ENCODE results near the gene ZNF662. TPM values are rescaled to one million over a fixed set of nuclear protein-coding genes. Genes with fewer than 3 reads are reported as not detected.

Gene ZNF662
- polyA plus RNA-seq, 1 donor, result 23.4 TPM

DNA sequence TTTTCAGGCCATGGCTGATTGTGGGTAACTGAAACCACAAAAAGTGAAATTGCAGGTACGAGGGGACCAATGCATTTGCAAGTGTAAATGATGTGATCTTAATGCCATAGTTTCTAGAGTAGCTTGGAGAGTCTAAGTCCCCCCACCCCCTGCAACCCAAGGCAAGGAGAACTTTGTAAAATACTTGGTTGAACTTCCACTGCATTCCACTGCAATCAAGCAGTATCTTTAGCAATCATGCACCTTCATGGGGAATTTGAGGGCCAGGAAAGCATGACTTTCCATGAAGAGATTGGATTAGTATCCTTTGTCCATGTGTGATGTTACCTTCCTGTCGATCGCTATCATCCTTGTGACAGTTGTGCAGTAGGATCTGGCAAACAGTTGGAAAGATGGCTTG lies 18.9 kb upstream of the ZNF662 start:
- no CpG with 5 or more reads among the region's 3 CpGs for WGBS (ENCODE audit: insufficient coverage, low lambda C conversion rate)
- Histone ChIP-seq H3K27ac (ENCODE audit: low read length) (no peak overlapping the region), H3K9me3 (ENCODE audit: control insufficient read depth, low read depth, low read length) (no peaks in the 10 kb centered on the region), H3K36me3 (ENCODE audit: control insufficient read depth, insufficient read depth, low read length) (no peaks in the 10 kb centered on the region), H3K4me3 (ENCODE audit: low read length) (no peak overlapping the region), H3K4me1 (ENCODE audit: control insufficient read depth, insufficient read depth, low read length) (peaks cover 3% of the 10 kb centered on the region), H3K27me3 (ENCODE audit: control insufficient read depth, insufficient read depth, low read length) (no peaks in the 10 kb centered on the region)
- DNase-seq, result no peak

DNA sequence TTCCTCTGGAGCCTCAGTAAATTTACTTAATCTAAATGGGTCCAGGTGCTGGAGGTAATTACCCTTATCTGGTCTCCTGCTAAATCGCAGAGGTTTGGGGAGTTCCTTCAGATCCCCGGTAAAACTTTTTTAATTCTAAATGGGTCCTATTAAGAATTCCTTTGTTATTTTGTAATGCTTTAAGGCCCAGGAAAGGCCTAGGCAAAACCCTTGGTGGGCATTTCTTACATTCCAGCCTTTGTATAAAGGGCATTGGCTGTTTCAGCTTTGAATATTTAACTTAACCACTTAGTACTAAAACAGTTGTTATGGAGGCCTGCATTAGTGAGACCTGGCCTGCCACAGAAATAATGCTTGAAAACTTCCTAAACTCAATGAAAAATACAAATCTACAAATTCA lies 14.9 kb upstream of the ZNF662 start:
- Histone ChIP-seq H3K27me3 (ENCODE audit: control insufficient read depth, insufficient read depth, low read length) (no peaks in the 10 kb centered on the region), H3K9me3 (ENCODE audit: control insufficient read depth, low read depth, low read length) (no peaks in the 10 kb centered on the region), H3K27ac (ENCODE audit: low read length) (no peak overlapping the region), H3K4me1 (ENCODE audit: control insufficient read depth, insufficient read depth, low read length) (peaks cover 5% of the 10 kb centered on the region), H3K36me3 (ENCODE audit: control insufficient read depth, insufficient read depth, low read length) (no peaks in the 10 kb centered on the region), H3K4me3 (ENCODE audit: low read length) (no peak overlapping the region)
- no peak for DNase-seq
- no CpG with 5 or more reads among the region's 2 CpGs for WGBS (ENCODE audit: insufficient coverage, low lambda C conversion rate)

DNA sequence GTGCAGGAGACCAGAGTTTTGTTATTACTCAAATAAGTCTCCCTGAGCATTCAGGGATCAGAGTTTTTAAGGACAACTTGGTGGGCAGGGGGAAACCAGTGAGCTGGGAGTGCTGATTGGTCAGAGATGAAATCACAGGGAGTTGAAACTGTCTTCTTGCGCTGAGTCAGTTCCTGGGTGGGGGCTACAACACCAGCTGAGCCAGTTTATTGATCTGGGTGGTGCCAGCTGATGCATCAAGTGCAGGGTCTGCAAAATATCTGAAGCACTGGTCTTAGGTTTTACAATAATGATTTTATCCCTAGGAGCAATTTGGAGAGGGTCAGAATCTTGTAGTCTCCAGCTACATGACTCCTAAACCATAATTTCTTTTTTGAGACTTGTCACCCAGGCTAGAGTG lies 13.8 kb upstream of the ZNF662 start:
- no peak overlapping the region for H3K27ac ChIP-seq (ENCODE audit: low read length)
- no peaks in the 10 kb centered on the region for H3K9me3 ChIP-seq (ENCODE audit: control insufficient read depth, low read depth, low read length)
- no peak overlapping the region for H3K4me3 ChIP-seq (ENCODE audit: low read length)
- DNase-seq, result no peak
- H3K36me3 ChIP-seq (ENCODE audit: control insufficient read depth, insufficient read depth, low read length), result no peaks in the 10 kb centered on the region
- no CpG with 5 or more reads among the region's 1 CpG for WGBS (ENCODE audit: insufficient coverage, low lambda C conversion rate)
- no peaks in the 10 kb centered on the region for H3K27me3 ChIP-seq (ENCODE audit: control insufficient read depth, insufficient read depth, low read length)
- H3K4me1 ChIP-seq (ENCODE audit: control insufficient read depth, insufficient read depth, low read length), result peaks cover 5% of the 10 kb centered on the region

DNA sequence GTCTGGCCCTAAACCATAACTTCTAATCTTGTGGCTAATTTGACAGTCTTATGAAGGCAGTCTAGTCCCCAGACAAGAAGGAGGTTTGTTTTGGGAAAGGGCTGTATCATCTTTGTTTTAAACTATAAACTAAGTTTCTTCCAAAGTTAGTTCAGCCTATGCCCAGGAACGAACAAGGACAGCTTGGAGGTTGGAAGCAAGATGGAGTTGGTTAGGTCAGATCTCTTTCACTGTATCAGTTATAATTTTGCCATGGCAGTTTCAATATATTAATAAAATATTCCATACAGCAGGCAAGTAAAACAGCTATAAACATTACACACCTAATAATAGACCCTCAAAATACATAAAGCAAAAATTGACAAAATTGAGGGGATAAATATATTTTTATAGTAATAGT lies 13.1 kb upstream of the ZNF662 start:
- WGBS (ENCODE audit: insufficient coverage, low lambda C conversion rate), result no CpG with 5 or more reads among the region's 1 CpG
- no peaks in the 10 kb centered on the region for H3K9me3 ChIP-seq (ENCODE audit: control insufficient read depth, low read depth, low read length)
- H3K4me1 ChIP-seq (ENCODE audit: control insufficient read depth, insufficient read depth, low read length), result peaks cover 5% of the 10 kb centered on the region
- H3K4me3 ChIP-seq (ENCODE audit: low read length), result no peak overlapping the region
- no peaks in the 10 kb centered on the region for H3K27me3 ChIP-seq (ENCODE audit: control insufficient read depth, insufficient read depth, low read length)
- no peaks in the 10 kb centered on the region for H3K36me3 ChIP-seq (ENCODE audit: control insufficient read depth, insufficient read depth, low read length)
- no peak for DNase-seq
- no peak overlapping the region for H3K27ac ChIP-seq (ENCODE audit: low read length)

DNA sequence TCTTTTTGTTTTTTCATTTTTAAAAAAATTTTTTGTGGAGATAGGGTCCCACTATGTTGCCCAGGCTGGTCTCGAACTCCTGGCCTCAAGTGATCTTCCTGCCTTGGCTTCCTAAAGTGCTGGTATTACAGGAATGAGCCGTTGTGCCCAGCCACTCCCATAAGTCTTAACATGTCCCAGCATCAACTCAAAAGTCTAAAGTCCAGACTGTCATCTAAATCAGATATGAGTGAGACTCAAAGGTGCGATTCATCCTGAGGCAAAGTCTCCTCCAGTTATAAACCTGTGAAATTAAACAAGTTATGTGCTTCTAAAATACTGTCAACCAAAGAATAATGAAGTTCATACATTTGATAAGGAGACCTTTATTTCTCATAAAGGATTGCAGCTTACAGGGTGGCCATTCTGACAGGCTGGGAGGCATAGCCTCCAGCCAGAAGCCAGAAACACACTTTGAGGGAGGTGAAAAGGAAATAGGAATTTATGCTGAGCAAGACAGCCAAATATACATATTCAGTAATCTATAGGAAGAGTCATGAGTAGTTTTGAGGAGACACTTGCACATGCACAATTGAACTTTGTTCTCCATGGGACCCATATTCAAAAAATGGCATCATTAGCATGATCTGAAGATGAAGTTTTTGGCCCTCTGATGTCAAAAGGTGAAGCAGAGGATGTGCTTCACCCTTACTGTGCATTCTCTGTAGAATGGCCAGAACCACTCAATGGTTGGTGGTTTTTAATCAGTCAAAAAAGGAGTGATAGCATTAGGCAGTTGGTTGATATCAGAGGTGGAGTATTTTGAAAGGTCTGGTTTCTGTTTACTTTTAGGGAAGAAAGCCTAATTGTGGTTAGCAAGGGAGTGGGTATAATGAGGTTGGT lies 11.0 kb upstream of the ZNF662 start:
- peak overlapping the region; percentile 37 for H3K27ac ChIP-seq (ENCODE audit: low read length)
- no peaks in the 10 kb centered on the region for H3K27me3 ChIP-seq (ENCODE audit: control insufficient read depth, insufficient read depth, low read length)
- H3K36me3 ChIP-seq (ENCODE audit: control insufficient read depth, insufficient read depth, low read length), result no peaks in the 10 kb centered on the region
- H3K9me3 ChIP-seq (ENCODE audit: control insufficient read depth, low read depth, low read length), result no peaks in the 10 kb centered on the region
- H3K4me1 ChIP-seq (ENCODE audit: control insufficient read depth, insufficient read depth, low read length), result peaks cover 5% of the 10 kb centered on the region
- no CpG with 5 or more reads among the region's 3 CpGs for WGBS (ENCODE audit: insufficient coverage, low lambda C conversion rate)
- H3K4me3 ChIP-seq (ENCODE audit: low read length), result no peak overlapping the region
- DNase-seq, result peak; percentile 58 to 63

DNA sequence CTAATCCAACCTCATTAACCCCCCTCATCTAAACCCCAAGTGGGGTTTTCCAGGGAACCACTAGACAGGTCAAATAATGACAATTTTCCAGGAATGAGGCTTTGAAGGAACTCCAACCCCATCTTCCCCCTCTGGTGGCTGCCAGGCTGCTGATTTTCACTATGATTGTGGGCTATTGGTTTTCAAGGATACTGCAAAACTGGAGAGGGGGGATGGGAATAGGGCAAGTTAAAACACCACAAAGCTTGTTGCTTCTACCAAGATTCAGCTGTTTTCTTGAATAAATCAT lies 10.4 kb upstream of the ZNF662 start:
- Histone ChIP-seq H3K27ac (ENCODE audit: low read length) (peak overlapping the region; percentile 37), H3K4me3 (ENCODE audit: low read length) (no peak overlapping the region), H3K27me3 (ENCODE audit: control insufficient read depth, insufficient read depth, low read length) (no peaks in the 10 kb centered on the region), H3K9me3 (ENCODE audit: control insufficient read depth, low read depth, low read length) (no peaks in the 10 kb centered on the region), H3K36me3 (ENCODE audit: control insufficient read depth, insufficient read depth, low read length) (no peaks in the 10 kb centered on the region), H3K4me1 (ENCODE audit: control insufficient read depth, insufficient read depth, low read length) (peaks cover 5% of the 10 kb centered on the region)
- no peak for DNase-seq

DNA sequence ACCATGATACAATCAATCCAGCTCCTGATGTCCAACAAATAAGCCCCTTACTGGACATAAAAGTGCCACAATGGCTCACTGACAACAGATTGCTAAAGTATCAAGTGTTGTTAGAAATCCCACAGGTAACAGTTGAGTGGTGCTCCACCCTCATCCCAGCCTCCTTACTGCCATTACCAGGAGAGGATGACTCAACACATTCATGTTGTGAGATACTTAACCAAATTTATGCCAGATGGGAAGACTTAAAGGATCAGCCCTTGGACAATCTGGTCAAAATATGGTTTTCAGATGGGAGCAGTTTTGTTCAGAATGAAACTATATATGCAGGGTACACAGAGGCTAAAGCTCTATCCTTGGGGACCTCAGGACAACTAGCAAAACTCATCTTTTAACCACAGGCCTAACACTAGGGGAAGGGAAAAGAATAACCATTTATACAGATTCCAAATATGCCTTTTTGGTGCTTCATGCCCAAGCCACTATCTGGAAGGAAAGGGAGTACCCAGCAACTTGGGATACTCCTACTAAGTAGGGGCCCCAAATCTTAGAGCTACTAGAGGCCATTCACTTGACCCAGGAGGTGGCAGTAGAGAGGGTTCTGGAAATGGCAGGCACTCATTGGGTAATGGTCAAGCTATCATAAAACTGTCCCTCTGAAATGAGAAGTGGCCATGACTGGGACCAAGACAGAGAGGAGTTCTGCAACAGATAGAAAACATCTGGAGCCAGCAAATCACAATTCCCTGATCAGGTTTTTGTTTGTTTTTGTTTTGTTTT lies 6.9 kb upstream of the ZNF662 start:
- Histone ChIP-seq H3K4me3 (ENCODE audit: low read length) (no peak overlapping the region), H3K9me3 (ENCODE audit: control insufficient read depth, low read depth, low read length) (peaks cover 3% of the 10 kb centered on the region), H3K4me1 (ENCODE audit: control insufficient read depth, insufficient read depth, low read length) (peaks cover 3% of the 10 kb centered on the region), H3K27ac (ENCODE audit: low read length) (no peak overlapping the region), H3K36me3 (ENCODE audit: control insufficient read depth, insufficient read depth, low read length) (no peaks in the 10 kb centered on the region), H3K27me3 (ENCODE audit: control insufficient read depth, insufficient read depth, low read length) (no peaks in the 10 kb centered on the region)
- no peak for DNase-seq

DNA sequence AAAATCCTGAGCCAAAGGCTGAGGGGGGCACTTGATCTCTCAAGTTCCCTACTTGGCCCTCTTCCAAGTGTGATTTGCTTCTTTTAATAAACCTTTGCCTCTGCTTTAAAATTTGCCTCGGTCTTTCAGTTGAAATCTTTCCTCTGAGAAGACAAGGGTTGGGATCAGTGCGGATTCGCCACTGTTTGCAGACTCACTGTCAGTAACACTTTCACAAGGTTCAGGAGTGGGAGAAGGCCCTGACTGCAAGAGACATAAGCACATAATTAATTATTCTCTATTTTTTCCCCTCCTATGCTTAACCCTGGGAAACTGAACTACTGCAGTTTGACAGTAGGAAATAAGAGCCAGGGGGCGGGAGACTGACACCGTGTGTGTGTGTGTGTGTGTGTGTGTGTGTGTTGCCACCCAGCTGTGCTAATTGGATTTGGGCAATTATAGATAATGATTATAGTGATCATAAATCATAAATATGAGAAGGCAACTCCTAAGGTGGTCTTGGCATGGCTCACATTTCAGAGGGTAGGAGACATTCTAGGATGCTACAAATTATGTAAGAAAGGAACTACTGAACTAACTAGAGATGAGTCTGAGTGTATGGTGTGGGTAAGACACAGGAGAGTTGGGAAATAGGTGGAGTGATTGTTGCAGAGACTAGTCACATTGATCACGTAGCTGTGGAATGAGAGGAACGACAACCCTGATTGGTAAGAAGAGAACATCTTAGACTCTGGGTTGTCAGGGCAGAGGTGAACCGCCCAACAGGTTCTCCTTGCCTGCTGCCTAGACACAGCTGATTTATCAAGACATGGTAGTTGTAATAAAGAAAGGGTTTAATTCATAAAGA lies 5.5 kb upstream of the ZNF662 start:
- H3K4me3 ChIP-seq (ENCODE audit: low read length), result no peak overlapping the region
- H3K27ac ChIP-seq (ENCODE audit: low read length), result no peak overlapping the region
- H3K4me1 ChIP-seq (ENCODE audit: control insufficient read depth, insufficient read depth, low read length), result no peaks in the 10 kb centered on the region
- no peaks in the 10 kb centered on the region for H3K36me3 ChIP-seq (ENCODE audit: control insufficient read depth, insufficient read depth, low read length)
- 92% methylated on average over 2 of the region's 8 CpGs for WGBS (ENCODE audit: insufficient coverage, low lambda C conversion rate)
- peaks cover 3% of the 10 kb centered on the region for H3K9me3 ChIP-seq (ENCODE audit: control insufficient read depth, low read depth, low read length)
- DNase-seq, result no peak
- no peaks in the 10 kb centered on the region for H3K27me3 ChIP-seq (ENCODE audit: control insufficient read depth, insufficient read depth, low read length)

DNA sequence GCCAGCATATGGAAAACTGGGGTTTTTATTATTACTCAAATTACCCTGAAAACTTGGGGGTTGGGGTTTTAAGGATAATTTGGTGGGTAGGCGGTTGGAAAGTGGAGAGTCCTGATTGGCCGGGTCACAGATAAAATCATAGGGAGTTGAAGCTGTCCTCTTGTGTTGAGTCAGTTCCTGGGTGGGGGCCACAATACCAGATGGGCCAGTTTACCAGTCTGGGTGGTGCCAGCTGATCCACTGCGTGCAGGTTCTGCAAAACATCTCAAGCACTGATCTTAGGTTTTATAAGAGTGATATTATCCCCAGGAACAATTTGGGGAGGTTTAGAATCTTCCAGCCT lies 4.9 kb upstream of the ZNF662 start:
- Histone ChIP-seq H3K9me3 (ENCODE audit: control insufficient read depth, low read depth, low read length) (peaks cover 3% of the 10 kb centered on the region), H3K4me3 (ENCODE audit: low read length) (no peak overlapping the region), H3K36me3 (ENCODE audit: control insufficient read depth, insufficient read depth, low read length) (no peaks in the 10 kb centered on the region), H3K27me3 (ENCODE audit: control insufficient read depth, insufficient read depth, low read length) (no peaks in the 10 kb centered on the region), H3K4me1 (ENCODE audit: control insufficient read depth, insufficient read depth, low read length) (no peaks in the 10 kb centered on the region), H3K27ac (ENCODE audit: low read length) (no peak overlapping the region)
- no peak for DNase-seq
- WGBS (ENCODE audit: insufficient coverage, low lambda C conversion rate), result no CpG with 5 or more reads among the region's 3 CpGs

DNA sequence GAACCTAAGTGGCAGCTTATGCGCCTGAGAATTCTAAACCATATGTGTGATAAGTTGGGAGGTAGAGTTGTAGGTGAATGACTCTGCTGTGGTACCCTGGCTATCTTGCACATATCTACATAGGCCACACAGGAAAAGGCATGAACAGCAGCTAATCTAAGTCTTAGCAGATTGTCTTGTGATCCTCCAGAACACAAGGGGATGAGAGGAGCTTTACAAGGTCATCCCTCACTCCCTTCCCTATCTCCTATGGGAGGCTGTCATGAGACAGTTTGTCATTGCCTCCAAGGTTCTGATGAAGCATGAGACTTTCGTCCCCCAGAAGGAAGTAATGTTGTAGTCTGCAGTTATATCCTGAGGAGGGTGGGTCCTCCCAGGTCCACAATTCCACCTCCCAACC lies 3.7 kb upstream of the ZNF662 start:
- Histone ChIP-seq H3K4me3 (ENCODE audit: low read length) (no peak overlapping the region), H3K9me3 (ENCODE audit: control insufficient read depth, low read depth, low read length) (peaks cover 3% of the 10 kb centered on the region), H3K36me3 (ENCODE audit: control insufficient read depth, insufficient read depth, low read length) (no peaks in the 10 kb centered on the region), H3K27me3 (ENCODE audit: control insufficient read depth, insufficient read depth, low read length) (no peaks in the 10 kb centered on the region), H3K27ac (ENCODE audit: low read length) (no peak overlapping the region), H3K4me1 (ENCODE audit: control insufficient read depth, insufficient read depth, low read length) (peaks cover 8% of the 10 kb centered on the region)
- no peak for DNase-seq
- WGBS (ENCODE audit: insufficient coverage, low lambda C conversion rate), result no CpG with 5 or more reads among the region's 2 CpGs
